NCI-H446 (cell line): Measurements from ENCODE around the gene CSPG4.
A peak's percentile ranks its signal among the peaks of the same experiment; 100 is the strongest.
"Not testable (repeated sequence)": the region's sequence is repeated elsewhere in the genome, so short reads cannot be mapped to it uniquely, and the experiment has no call there.

Experiments
- DNase-seq, 2 experiments: peaks; one replicate each; lab custom pipeline; 2025; lab: John Stamatoyannopoulos, UW

The CSPG4 gene, protein sequence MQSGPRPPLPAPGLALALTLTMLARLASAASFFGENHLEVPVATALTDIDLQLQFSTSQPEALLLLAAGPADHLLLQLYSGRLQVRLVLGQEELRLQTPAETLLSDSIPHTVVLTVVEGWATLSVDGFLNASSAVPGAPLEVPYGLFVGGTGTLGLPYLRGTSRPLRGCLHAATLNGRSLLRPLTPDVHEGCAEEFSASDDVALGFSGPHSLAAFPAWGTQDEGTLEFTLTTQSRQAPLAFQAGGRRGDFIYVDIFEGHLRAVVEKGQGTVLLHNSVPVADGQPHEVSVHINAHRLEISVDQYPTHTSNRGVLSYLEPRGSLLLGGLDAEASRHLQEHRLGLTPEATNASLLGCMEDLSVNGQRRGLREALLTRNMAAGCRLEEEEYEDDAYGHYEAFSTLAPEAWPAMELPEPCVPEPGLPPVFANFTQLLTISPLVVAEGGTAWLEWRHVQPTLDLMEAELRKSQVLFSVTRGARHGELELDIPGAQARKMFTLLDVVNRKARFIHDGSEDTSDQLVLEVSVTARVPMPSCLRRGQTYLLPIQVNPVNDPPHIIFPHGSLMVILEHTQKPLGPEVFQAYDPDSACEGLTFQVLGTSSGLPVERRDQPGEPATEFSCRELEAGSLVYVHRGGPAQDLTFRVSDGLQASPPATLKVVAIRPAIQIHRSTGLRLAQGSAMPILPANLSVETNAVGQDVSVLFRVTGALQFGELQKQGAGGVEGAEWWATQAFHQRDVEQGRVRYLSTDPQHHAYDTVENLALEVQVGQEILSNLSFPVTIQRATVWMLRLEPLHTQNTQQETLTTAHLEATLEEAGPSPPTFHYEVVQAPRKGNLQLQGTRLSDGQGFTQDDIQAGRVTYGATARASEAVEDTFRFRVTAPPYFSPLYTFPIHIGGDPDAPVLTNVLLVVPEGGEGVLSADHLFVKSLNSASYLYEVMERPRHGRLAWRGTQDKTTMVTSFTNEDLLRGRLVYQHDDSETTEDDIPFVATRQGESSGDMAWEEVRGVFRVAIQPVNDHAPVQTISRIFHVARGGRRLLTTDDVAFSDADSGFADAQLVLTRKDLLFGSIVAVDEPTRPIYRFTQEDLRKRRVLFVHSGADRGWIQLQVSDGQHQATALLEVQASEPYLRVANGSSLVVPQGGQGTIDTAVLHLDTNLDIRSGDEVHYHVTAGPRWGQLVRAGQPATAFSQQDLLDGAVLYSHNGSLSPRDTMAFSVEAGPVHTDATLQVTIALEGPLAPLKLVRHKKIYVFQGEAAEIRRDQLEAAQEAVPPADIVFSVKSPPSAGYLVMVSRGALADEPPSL (N-terminal part only)

DNA sequence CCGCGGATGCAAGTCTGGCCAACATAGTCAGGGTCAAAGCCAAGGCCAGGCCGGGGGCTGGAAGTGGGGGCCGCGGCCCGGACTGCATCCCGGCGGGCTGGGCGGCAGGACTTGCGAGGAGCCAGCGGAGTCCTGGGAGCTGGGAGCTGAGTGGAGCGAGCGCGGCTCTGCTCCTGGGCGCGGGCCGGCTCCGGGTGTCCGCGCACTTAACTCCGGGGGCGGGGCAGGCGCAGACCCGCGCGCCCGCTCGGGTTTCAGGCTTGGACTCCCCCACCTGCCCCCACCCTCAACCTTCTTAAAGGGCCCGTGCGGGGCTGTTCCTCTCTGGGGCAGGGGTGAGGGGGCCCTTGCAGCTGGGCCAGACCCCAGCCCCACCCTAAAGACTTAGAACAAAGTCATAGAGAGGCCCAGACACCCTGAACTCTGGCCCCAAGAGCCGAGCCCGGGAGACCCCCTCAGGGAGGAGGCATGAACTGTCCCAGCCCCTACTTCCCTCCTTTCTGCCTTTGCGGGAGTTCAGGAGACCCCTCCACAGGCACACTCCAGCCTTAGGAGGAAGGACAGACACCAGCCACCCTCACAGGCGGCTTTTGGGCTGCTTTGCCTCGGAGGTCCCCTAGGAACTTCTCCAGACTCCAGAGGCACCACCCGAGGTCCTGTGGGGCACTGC, at the start of gene CSPG4:
TSS of gene CSPG4 (minus strand) at position 181 of the 670 bp plus-strand sequence. CDS start at position 88, 93 bp downstream.
- DNase-seq = no peak

DNA sequence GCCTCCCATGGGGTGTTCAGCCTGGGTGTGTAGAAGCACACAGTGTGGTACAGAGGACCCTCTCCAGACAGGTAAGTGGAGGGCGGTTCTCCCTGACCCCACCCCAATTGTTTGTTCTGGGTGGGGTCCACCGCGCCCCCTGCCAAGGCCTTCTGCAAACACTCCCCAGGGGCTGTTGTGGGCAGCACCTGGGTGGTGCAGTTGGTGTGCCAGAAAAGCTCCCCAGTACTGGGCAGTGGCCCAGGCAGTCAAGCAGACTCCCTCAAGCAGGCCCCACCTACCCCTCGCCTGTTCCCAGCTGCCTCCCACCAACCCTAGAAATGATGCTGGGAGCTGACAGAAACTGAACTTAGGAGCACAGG, 49.7 kb upstream of the CSPG4 start:
- DNase-seq = not testable (repeated sequence)

DNA sequence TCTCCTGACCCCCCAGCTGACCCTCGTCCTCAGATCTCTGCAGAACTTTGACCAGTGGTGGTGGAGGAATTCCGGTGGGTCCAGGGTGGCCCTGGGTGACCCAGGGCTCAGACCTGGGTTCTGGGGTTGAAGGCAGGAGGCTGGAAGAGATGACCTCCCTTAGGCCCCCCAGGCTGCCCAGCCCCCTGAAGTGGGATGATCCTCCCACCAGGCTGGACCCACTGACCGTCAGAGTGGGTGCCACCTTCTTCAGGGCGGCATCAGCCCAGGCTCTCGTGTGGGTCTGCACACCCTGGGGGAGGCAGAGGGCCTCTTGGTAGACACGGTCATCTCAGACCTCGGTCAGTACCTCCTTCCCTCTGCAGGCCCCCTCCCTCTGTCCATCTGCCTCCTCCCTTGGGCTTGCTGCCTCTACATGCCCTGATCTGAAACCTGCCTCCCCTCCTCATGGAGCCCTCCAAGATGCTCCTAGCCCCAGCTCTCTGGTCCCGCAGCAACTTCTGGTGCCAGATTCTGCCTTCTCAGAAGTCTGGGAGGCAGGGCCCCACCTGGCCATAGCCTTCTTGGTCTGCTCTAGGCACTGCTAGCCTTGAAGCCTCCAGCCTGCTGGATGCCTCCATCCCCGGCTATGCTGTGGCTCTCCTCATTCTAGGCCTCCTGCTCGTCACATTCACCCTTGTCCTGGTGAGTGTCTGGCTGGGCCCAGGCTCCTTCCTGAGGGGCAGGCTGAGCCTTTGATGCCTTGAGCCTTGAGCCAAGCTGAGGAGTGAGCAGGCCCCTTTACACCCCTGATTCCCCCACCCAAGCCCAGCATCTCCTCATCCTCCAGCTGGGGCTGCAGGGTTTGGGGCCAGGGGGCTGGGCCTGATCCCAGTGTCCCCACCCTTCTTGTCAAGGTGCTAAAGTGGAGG, 49.1 kb upstream of the CSPG4 start:
- no peak for DNase-seq

GRCh38 chr15:75760704-75761435, 48.2 kb upstream of the CSPG4 start:
- no peak for DNase-seq

GRCh38 chr15:75760131-75760520, 47.5 kb upstream of the CSPG4 start:
- DNase-seq = not testable (repeated sequence)

DNA sequence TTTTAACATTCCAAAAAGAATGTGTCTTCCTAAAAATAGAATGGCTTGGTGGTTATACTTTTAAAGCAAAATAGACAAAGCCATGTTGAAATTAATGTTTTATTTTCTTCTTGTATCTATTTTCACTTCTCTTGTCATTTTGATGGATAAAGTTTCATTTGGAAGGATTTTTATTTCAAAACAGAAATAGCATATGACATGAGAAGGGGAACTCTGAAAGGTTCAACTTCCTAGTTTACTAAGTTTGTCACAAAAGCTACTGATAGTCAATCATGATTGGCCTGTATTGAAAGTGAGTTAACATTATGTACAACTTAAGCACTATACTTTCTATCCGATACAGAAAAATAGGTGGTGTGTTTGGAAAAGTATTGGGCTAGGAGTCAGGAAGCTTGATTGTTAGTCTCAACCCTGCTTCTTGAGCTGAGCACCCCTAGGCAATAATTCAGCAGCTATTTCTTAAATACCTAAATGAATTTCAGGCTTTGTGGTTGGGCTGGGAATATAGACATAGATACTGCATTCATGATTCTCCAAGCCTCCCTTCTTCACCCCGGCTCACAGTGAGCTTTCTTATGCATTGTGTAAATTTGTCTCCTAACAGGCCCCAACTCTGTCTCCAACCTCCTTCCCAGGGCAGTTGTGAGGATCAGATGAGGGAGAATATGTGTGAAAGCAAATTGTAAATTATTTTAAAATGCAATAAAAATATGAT, 46.9 kb upstream of the CSPG4 start:
- no peak for DNase-seq

DNA sequence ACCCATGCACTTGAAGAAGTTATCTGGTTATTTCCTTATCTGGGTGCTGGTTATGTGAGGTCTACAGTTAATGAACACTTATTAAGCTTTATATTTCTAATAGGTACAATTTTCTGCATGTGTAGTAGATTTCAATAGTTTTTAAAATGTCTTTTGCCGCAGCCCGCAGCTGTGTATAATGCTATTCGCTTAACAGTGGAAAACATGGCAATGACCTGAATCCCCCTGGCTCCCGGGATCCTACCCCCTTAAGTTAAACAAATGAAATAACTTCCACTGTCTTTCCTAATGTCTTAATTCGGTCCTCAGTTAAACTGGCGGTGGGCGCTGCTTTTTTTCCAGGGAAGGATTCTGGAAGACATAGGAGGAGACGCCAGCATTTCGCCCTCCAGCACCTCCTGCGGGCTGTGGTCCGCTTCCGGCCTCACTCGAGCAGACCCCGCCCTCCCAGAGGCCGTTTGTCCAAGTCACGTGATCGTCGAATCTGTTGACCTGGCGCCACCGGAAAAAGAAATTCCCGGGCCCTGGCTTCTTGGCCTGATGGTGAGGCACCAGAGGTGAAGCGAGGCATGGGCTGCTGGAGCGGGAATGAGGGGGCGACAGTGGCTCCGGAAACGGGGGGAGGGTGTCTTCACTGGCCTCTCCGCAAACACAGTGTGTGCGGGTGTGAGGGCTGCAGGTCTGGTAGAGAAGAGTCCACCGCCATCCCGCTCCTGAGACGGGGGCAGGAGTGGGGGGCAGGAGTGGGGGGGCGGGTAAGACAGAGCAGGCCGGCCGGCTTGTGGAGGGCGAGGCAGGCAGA, 45.6 kb upstream of the CSPG4 start:
- peak; percentile 74 to 90 for DNase-seq

DNA sequence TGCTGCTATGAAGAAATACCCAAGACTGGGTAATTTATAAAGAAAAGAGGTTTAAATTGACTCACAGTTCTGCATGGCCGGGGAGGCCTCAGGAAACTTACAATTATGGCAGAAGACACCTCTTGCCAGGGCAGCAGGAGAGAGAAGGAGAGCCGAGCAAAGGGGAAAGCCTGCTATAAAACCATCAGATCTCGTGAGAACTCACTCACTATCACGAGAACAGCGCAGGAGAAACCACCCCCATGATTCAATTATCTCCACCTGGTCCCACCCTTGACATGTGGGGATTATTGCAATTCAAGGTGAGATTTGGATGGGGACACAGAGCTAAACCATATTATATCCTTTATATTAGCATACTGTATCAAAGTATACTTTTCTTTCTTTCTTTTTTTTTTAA, 42.2 kb upstream of the CSPG4 start:
- not testable (repeated sequence) for DNase-seq

GRCh38 chr15:75753145-75753544, 40.5 kb upstream of the CSPG4 start:
- no peak for DNase-seq

DNA sequence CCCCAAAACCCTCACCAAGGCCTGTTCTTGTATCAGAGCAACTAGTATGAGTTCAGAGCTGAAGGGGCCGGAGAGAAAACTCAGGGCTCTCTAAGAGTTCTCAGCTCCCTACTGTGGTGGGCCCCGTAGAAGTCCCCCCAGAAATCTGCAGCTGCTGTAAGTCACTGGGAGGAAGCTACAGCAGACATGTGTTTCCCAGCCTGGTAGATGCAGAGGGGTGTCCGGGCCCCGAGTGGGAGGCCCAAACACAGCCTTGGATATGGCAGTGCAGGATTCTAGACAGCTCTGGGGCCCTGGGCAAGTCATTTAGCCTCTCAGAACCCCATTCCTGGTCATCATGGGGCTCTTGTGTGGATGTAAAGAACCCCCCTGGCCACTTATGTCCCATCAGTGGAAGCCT, 39.2 kb upstream of the CSPG4 start:
- DNase-seq = no peak

GRCh38 chr15:75751116-75751875, 38.6 kb upstream of the CSPG4 start:
- no peak for DNase-seq

DNA sequence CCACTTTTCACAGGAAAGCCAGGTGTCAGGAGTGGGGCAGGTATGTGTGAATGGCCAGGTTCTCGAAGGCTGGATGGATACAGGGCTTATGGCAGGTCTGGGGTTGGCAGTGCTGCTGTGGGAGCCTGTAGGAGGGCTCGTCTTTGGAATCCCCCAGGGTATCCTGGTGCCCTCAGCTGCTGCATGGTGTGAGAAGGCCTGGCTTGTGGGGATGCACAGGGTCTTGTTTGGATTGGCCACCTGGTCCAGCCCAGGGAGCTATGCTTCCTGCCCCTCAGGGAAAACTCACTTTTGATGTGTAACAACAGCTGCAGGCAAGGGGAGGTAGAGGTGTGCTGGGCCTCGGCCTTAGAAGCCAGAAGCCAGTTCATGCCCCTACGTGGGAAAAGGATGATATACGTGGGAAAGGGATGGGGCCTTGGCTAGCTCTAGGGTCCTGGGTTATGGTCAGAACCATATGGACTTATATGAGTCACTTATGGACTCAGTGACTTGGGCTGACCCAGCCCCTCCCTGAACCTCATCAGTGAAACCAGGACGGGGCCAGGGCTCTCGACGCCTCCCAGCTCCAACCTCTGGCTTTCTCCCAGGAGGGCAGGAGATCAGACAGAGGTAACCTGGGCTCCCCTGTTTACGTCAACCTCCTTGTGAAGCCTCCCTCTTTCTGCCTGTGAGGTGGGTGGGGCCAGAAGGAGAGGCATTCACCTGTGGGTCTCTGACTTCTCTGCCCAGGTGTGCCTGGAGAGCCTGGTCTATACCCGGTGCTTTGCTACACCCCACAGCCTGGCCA, 37.8 kb upstream of the CSPG4 start:
- DNase-seq = no peak

DNA sequence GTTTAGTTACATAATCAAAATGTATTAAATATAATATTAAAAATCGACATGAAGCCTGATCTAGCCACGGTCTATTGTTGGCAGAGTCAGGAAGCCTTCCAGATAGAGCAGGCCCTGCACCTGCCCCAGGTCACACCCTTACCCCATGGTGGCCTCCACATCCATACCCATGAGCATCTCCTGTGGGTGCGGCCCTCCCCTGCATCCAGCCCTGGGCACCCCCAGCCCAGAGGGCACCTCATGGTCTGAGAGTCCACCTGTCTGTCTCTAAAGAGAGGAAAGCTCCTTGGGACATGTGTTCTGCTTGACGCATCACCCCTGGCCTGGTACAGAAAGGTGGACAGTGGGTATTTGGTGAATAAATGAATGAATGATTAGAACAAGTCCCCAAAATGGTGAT, 37.2 kb upstream of the CSPG4 start:
- no peak for DNase-seq

GRCh38 chr15:75748882-75749281, 36.2 kb upstream of the CSPG4 start:
- not testable (repeated sequence) for DNase-seq

GRCh38 chr15:75747121-75747520, 34.5 kb upstream of the CSPG4 start:
- not testable (repeated sequence) for DNase-seq

DNA sequence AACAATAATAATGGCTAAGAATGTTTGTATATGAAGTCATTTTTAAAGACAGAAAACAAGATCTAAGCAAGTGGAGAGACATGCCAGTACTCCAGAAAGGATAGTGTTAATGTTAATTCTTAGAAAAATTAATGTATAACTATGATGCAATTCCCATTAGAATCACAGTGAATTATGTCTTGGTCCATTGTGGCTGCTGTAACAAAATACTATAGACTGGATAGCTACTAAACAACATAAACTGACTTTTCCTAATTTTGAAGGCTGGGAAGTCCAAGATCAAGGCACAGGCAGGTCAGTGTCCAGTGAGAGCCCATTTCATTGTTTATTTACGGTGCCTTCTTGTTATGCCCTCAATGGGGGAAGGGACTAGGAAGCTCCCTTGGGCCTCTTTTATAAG, 32.7 kb upstream of the CSPG4 start:
- DNase-seq = no peak

DNA sequence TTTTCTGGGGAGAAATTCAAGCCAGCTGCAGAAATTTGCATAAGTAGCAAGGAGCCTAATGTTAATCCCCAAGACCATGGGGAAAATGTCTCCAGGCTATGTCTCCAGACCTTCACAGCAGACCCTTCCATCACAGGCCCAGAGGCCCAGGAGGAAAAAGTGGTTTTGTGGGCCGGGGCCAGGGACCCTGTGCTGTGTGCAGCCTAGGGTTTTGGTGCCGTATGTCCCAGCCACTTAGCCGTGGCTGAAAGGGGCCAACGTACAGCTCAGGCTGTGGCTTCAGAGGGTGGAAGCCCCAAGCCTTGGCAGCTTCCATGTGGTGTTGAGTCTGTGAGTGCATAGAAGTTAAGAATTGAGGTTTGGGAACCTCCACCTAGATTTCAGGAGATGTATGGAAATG, 29.7 kb upstream of the CSPG4 start:
- not testable (repeated sequence) for DNase-seq
